ENCODE data around the gene SMARCE1.
"Not testable (repeated sequence)": the region's sequence is repeated elsewhere in the genome, so short reads cannot be mapped to it uniquely, and the experiment has no call there.

Gene SMARCE1

DNA sequence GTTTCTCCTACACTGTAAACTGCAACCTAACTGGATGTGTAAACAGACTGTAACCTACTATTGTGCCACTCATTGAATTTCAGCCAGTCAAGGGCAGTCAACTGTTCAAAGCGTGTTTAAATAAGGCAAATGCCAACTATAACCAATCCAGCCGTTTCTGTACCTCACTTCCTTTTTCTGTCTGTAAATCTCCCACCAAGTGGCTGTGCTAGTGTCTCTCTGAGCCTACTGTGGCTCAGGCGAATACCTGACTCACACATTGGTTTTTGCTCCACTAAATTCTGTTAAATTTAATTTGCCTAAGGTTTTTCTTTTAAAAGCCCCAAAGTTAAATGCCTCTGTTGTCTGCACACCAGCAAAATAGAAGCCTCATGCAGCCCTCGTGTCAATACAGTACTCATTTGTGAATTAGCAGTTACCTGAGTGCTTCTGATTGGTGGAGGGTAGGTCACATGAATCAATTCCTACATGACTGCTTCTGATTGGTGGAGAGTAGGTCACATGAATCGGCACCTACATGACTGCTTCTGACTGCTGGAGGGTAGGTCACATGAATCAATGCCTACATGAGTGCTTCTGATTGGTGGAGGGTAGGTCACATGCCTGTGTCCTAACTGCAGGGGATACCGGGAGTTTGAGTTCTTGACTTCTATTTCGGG is 51.2 kb downstream of the SMARCE1 start (continued):
- TF ChIP-seq ZBTB48 (tag by site-specific recombination; IDR thresholded peaks at IDR 0.05), result no peak

DNA sequence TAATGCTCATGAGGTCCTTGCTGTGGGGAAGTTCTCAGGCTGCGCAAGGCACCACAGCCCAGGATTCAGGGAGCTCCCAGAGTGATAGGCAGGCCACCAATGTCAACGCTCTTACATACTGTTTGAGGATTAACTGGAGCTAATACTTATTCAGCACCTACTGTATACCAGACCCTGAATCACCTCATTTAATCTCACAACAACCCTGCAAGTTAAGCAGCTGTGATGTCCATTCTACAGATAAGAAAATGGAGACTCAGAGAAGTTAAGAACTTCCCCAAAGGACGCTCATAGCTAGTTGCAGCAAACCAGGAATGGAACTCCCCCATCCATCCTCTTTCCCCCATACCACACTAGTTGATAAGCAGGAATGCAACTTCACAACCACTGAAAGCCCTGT is 56.9 kb downstream of the SMARCE1 start:
- no peak for TF ChIP-seq ZNF610 (tag by site-specific recombination; IDR thresholded peaks at IDR 0.05; ENCODE audit: borderline replicate concordance)
- Histone ChIP-seq H3K4me3 (ENCODE audit: low read depth, low read length) (no peak overlapping the region), H3K4me1 (ENCODE audit: control insufficient read depth, insufficient read depth, low read length) (no peaks in the 10 kb centered on the region), H3K36me3 (ENCODE audit: control insufficient read depth in 2 of 2, insufficient read depth in 1 of 2, low read length in 2 of 2) (no peaks in the 10 kb centered on the region), H3K27ac (ENCODE audit: extremely low read depth, low read depth, low read length) (no peak overlapping the region), H3K9me3 (ENCODE audit: control insufficient read depth, insufficient read depth, low read depth, low read length) (no peaks in the 10 kb centered on the region)
- POLR2A ChIA-PET, result no interaction called here
- CTCF ChIA-PET, result interaction anchor here (0.7 to 2.8 kb wide), 3 partner anchors 30 to 246 kb away, joined by 3 to 10 read pairs (median 5); no protein-coding TSS in a partner anchor

DNA sequence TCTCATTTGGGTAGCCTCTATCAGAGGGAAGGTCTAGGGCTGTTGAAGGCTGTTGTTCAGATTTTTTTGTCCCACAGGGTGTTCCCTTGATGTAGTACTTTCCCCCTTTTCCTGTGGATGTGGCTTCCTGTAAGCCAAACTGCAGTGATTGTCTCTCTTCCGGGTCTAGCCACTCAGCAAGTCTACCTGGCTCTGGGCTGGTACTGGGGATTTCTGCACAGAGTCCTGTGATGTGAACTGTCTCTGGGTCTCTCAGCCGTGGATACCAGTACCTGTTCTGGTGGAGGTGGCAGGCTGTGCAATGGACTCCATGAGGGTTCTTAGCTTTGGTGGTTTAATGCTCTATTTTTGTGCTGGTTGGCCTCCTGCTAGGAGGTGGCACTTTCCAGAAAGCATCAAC is 59.1 kb downstream of the SMARCE1 start:
- no peaks in the 10 kb centered on the region for H3K36me3 ChIP-seq (ENCODE audit: control insufficient read depth in 2 of 2, insufficient read depth in 1 of 2, low read length in 2 of 2)
- TF ChIP-seq WT1 (tag by site-specific recombination; IDR thresholded peaks at IDR 0.05), result no peak
- H3K9me3 ChIP-seq (ENCODE audit: control insufficient read depth, insufficient read depth, low read depth, low read length), result no peaks in the 10 kb centered on the region
- ChIA-PET CTCF (interaction anchor here (1.6 kb wide), 1 partner anchor 29 kb away, joined by 10 read pairs; no protein-coding TSS in a partner anchor), POLR2A (no interaction called here)
- H3K4me3 ChIP-seq (ENCODE audit: low read depth, low read length), result no peak overlapping the region
- H3K27ac ChIP-seq (ENCODE audit: extremely low read depth, low read depth, low read length), result no peak overlapping the region
- H3K4me1 ChIP-seq (ENCODE audit: control insufficient read depth, insufficient read depth, low read length), result no peaks in the 10 kb centered on the region

DNA sequence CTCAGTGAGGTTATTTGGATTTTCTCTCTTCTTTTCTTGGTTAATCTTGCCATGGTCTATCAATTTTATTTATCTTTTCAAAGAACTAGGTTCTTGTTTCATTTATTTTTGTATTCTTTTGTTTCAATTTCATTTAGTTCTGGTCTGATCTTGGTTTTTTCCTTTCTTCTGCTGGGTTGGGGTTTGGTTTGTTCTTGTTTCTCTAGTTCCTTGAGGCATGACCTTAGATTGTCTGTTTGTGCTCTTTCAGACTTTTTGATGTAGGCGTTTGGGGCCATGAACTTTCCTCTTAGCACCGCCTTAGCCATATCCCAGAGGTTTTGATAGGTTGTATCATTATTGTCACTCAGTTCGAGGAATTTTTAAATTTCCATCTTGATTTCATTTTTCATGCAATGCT is 61.4 kb downstream of the SMARCE1 start:
- not testable (repeated sequence) for H3K4me1 ChIP-seq (ENCODE audit: control insufficient read depth, insufficient read depth, low read length); H3K4me3 ChIP-seq (ENCODE audit: low read depth, low read length); H3K27ac ChIP-seq (ENCODE audit: extremely low read depth, low read depth, low read length); H3K9me3 ChIP-seq (ENCODE audit: control insufficient read depth, insufficient read depth, low read depth, low read length); H3K36me3 ChIP-seq (ENCODE audit: control insufficient read depth in 2 of 2, insufficient read depth in 1 of 2, low read length in 2 of 2)
- ChIA-PET POLR2A (interaction anchor here (0.6 to 1.0 kb wide), 2 partner anchors 163 to 1013 kb away, joined by 3 read pairs; no protein-coding TSS in a partner anchor), CTCF (interaction anchor here (0.7 to 1.3 kb wide), 2 partner anchors 11 to 26 kb away, joined by 3 read pairs; no protein-coding TSS in a partner anchor)

DNA sequence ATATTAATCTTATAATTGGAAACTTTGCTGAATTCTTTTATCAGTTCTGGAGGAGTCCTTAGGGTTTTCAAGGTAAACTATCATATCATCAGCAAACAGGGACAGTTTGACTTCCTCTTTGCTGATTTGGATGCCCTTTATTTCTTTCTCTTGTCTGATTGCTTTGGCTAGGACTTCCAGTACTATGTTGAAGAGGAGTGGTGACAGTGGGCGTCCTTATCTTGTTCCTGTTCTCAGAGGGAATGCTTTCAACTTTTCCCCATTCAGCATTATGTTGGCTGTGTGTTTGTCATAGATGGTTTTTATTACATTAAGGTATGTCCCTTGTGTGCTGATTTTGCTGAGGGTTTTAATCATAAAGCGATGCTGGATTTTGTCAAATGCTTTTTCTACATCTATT is 62.7 kb downstream of the SMARCE1 start:
- POLR2A ChIA-PET; H3K9me3 ChIP-seq (ENCODE audit: control insufficient read depth, insufficient read depth, low read depth, low read length): not testable (repeated sequence)
- CTCF ChIA-PET, result interaction anchor here (1.0 to 1.3 kb wide), 2 partner anchors 25 to 228 kb away, joined by 3 to 4 read pairs; no protein-coding TSS in a partner anchor

DNA sequence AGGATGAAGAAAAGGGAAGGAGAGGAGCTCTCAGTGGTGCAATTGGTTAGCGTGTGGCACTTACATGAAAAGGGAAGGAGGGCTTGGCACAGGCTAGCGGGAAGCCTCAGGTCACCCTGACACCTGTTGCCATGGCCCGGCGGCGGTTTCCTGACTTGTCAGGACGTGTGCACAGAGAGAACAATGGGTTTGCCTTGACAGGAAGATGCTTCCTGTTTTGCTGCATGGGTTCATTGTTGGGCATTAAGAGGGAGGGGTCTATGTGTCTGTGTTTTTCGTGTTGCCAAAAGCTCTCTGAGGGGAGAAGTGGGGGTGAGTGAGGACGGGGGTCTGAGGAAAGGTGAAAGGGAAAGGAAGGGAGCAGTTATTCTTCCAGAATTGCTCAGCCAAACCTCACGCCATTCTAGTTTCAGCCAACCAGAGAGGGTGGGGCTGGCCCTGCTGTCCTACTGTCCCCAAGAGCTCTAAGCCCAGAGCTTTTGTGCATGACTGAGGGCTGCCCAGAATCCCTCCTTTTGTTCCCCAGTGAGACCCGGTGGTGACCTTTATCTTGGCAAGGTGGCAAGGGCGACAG is 65.2 kb downstream of the SMARCE1 start:
- no peaks in the 10 kb centered on the region for H3K36me3 ChIP-seq (ENCODE audit: control insufficient read depth in 2 of 2, insufficient read depth in 1 of 2, low read length in 2 of 2)
- no peak overlapping the region for H3K4me3 ChIP-seq (ENCODE audit: low read depth, low read length)
- H3K4me1 ChIP-seq (ENCODE audit: control insufficient read depth, insufficient read depth, low read length), result no peaks in the 10 kb centered on the region
- POLR2A ChIA-PET, result no interaction called here
- CTCF ChIA-PET, result interaction anchor here (2.2 kb wide), 1 partner anchor 22 kb away, joined by 6 read pairs; no protein-coding TSS in a partner anchor
- TF ChIP-seq KLF10 (tag by site-specific recombination; IDR thresholded peaks at IDR 0.05) (no peak), SCRT2 (tag by site-specific recombination; IDR thresholded peaks at IDR 0.05) (peak; percentile 86), ZNF302 (tag by site-specific recombination; IDR thresholded peaks at IDR 0.05; ENCODE audit: low read depth) (no peak), SCRT1 (tag by site-specific recombination; IDR thresholded peaks at IDR 0.05; ENCODE audit: borderline replicate concordance) (peak; percentile 82; the same call in 1 of the 2 replicates), ZNF830 (tag by site-specific recombination; IDR thresholded peaks at IDR 0.05; ENCODE audit: low read depth) (no peak)
- TF ChIP-seq, protein P1, sequence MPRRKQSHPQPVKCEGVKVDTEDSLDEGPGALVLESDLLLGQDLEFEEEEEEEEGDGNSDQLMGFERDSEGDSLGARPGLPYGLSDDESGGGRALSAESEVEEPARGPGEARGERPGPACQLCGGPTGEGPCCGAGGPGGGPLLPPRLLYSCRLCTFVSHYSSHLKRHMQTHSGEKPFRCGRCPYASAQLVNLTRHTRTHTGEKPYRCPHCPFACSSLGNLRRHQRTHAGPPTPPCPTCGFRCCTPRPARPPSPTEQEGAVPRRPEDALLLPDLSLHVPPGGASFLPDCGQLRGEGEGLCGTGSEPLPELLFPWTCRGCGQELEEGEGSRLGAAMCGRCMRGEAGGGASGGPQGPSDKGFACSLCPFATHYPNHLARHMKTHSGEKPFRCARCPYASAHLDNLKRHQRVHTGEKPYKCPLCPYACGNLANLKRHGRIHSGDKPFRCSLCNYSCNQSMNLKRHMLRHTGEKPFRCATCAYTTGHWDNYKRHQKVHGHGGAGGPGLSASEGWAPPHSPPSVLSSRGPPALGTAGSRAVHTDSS (tag by site-specific recombination; IDR thresholded peaks at IDR 0.05), result 0 out of 2 replicates have a peak, but pooled peaks have one; percentile 14
- no peaks in the 10 kb centered on the region for H3K9me3 ChIP-seq (ENCODE audit: control insufficient read depth, insufficient read depth, low read depth, low read length)
- no peak overlapping the region for H3K27ac ChIP-seq (ENCODE audit: extremely low read depth, low read depth, low read length)

More for the DNA sequence above, 62.7 kb downstream of the SMARCE1 start:
- not testable (repeated sequence) for H3K36me3 ChIP-seq (ENCODE audit: control insufficient read depth in 2 of 2, insufficient read depth in 1 of 2, low read length in 2 of 2); H3K4me3 ChIP-seq (ENCODE audit: low read depth, low read length); H3K27ac ChIP-seq (ENCODE audit: extremely low read depth, low read depth, low read length); H3K4me1 ChIP-seq (ENCODE audit: control insufficient read depth, insufficient read depth, low read length)
